DND-41 (cell line): ENCODE measurements around the gene JMJD1C.

Experiments
- ATAC-seq: fragments of 200-7000 bp; cut with Tn5 transposase; 3 replicates; pipeline ENCODE4 v1.9.1; 2021; ENCODE audit warnings: low read depth; ENCODE audit not compliant: insufficient read depth
- DNase-seq: peaks from one replicate; pipeline ENCODE4 v3.0.0-alpha.2; 2020
- H2AFZ ChIP-seq: 2 replicates; pipeline ENCODE4 v1.6.0; 2012; ENCODE audit warnings: low read depth, low read length
- H3K27ac ChIP-seq: 2 replicates; pipeline ENCODE4 v1.5.1; 2012; ENCODE audit warnings: low read length, inconsistent platforms
- H3K27me3 ChIP-seq: fragments of 200-600 bp; sonication (generic); 2 replicates; pipeline ENCODE4 v1.6.0; 2012; ENCODE audit warnings: low read length, mild to moderate bottlenecking, inconsistent platforms; ENCODE audit not compliant: insufficient read depth, poor library complexity
- H3K36me3 ChIP-seq: 2 replicates; pipeline ENCODE4 v1.5.1; 2012; ENCODE audit warnings: low read length, inconsistent platforms; ENCODE audit not compliant: insufficient read depth
- H3K4me1 ChIP-seq: 2 replicates; pipeline ENCODE4 v1.5.1; 2012; ENCODE audit warnings: mild to moderate bottlenecking, low read length; ENCODE audit not compliant: insufficient read depth
- H3K4me2 ChIP-seq: 2 replicates; pipeline ENCODE4 v1.6.0; 2012; ENCODE audit warnings: mild to moderate bottlenecking, moderate library complexity, low read length, inconsistent platforms; ENCODE audit not compliant: insufficient read depth
- H3K4me3 ChIP-seq, 2 experiments: fragments of 200-600 bp in 1 of 2; shearing (Covaris generic) in 1 of 2; 2 replicates each; pipeline ENCODE4 v1.5.1; 2012 to 2016; ENCODE audit warnings: inconsistent platforms in 2 of 2, low read length in 2 of 2, mild to moderate bottlenecking in 2 of 2, low read depth in 1 of 2, moderate library complexity in 1 of 2
- H3K79me2 ChIP-seq: 2 replicates; pipeline ENCODE4 v1.6.0; 2012; ENCODE audit warnings: low read length, inconsistent platforms; ENCODE audit not compliant: insufficient read depth
- H3K9ac ChIP-seq: 2 replicates; pipeline ENCODE4 v1.6.0; 2012; ENCODE audit warnings: low read depth, mild to moderate bottlenecking, inconsistent platforms, low read length, moderate library complexity
- H3K9me3 ChIP-seq: 2 replicates; pipeline ENCODE4 v1.5.1; 2012; ENCODE audit warnings: low read length, moderate library complexity, mild to moderate bottlenecking, inconsistent platforms; ENCODE audit not compliant: insufficient read depth, severe bottlenecking
- H4K20me1 ChIP-seq: 2 replicates; pipeline ENCODE4 v1.6.0; 2012; ENCODE audit warnings: low read length; ENCODE audit not compliant: insufficient read depth
- EZH2 ChIP-seq: IDR thresholded peaks from 3 replicates; pipeline ENCODE4 v1.6.1; 2012; ENCODE audit warnings: borderline replicate concordance, low read depth, mild to moderate bottlenecking, moderate library complexity, low read length, inconsistent platforms; ENCODE audit not compliant: severe bottlenecking
- TF ChIP-seq, protein P1 (sequence below): IDR thresholded peaks from 2 replicates; pipeline ENCODE4 v1.5.1; 2012; ENCODE audit warnings: borderline replicate concordance, low read length, moderate library complexity, mild to moderate bottlenecking; ENCODE audit not compliant: poor library complexity, severe bottlenecking; ENCODE audit errors: extremely low read depth

The JMJD1C gene

DNA sequence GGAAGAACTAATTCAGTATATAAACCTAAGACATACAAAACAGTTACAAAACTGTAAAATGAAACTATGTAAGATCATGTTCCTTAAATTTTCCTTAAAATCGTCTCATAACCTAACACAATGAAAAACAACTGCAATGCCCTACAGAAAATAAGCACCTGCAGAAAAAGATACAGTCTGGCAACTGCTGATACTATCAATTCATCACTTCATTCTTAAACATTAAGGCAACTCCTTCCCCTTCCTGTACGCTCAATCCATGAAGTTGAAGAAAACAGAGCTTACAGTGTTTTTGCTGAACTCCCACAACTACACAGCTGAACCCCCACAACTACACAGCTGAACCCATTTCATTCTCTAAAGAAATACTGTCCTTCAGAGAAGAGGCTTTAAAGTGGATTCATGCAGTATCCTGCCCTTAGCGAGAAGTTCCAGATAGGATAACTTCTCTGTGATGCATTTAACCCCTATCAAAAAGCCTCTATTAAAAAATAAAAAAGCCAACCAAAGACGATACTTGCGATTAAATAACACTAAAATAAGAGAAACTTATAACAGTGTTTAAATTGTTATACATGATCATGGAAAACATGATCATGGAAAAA lies 50.0 kb downstream of the JMJD1C start:
- Histone ChIP-seq H3K79me2 (peaks cover 96% of the 10 kb centered on the region), H4K20me1 (peaks cover 24% of the 10 kb centered on the region; the same call in 1 of the 2 replicates), H3K4me1 (peaks cover 7% of the 10 kb centered on the region), H3K27me3 (no peaks in the 10 kb centered on the region), H3K4me2 (peak overlapping the region; percentile 7; the same call in 1 of the 2 replicates), H3K9ac (no peak overlapping the region), H3K36me3 (no peaks in the 10 kb centered on the region), H3K9me3 (no peaks in the 10 kb centered on the region), H3K27ac (peak overlapping the region; percentile 7; the same call in 1 of the 2 replicates), H2AFZ (no peak overlapping the region), H3K4me3 (no peak overlapping the region)
- DNase-seq (no peak), ATAC-seq (peak; percentile 74)
- TF ChIP-seq, protein P1, sequence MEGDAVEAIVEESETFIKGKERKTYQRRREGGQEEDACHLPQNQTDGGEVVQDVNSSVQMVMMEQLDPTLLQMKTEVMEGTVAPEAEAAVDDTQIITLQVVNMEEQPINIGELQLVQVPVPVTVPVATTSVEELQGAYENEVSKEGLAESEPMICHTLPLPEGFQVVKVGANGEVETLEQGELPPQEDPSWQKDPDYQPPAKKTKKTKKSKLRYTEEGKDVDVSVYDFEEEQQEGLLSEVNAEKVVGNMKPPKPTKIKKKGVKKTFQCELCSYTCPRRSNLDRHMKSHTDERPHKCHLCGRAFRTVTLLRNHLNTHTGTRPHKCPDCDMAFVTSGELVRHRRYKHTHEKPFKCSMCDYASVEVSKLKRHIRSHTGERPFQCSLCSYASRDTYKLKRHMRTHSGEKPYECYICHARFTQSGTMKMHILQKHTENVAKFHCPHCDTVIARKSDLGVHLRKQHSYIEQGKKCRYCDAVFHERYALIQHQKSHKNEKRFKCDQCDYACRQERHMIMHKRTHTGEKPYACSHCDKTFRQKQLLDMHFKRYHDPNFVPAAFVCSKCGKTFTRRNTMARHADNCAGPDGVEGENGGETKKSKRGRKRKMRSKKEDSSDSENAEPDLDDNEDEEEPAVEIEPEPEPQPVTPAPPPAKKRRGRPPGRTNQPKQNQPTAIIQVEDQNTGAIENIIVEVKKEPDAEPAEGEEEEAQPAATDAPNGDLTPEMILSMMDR = no peak
- no peak for TF ChIP-seq EZH2

DNA sequence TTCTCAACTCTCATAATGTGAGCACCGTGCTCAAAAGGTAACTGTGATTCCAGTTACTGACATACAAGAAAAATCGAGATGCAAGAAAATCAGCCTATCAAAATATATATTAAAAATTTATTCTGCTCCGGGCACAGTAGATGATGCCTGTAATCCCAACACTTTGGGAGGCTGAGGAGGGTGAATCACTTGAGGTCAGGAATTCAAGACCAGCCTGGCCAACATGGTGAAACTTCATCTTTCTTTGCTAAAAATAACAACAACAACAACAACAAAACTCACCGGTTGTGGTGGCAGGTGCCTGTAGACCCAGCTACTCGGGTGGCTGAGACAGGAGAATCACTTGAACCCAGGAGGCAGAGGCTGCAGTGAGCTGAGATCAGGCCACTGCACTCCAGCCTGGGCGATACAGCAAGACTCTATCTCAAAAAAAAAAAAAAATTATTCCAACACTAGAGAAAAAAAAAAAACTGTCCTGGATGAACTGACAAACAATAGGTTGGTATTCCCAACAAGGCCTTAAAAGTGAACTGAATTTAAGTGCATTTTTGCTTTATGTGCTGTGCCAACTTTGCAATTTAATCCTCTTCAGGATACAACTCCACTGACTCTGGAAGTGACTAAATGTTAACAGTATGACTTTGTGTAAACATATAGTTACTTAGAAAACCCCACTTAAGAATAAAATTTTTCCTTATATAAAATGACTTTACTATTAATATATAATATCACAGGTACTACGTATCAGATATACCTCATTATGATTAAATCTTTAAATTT lies 51.1 kb downstream of the JMJD1C start:
- TF ChIP-seq, protein P1 = no peak
- TF ChIP-seq EZH2 = no peak
- Histone ChIP-seq H3K27me3 (no peaks in the 10 kb centered on the region), H3K79me2 (peaks cover 96% of the 10 kb centered on the region), H3K4me3 (no peak overlapping the region), H3K4me2 (no peak overlapping the region), H3K27ac (no peak overlapping the region), H3K36me3 (no peaks in the 10 kb centered on the region), H4K20me1 (peaks cover 24% of the 10 kb centered on the region; the same call in 1 of the 2 replicates), H3K9ac (no peak overlapping the region), H3K9me3 (no peaks in the 10 kb centered on the region), H2AFZ (no peak overlapping the region), H3K4me1 (peaks cover 7% of the 10 kb centered on the region)
- no peak for DNase-seq
- no peak for ATAC-seq

DNA sequence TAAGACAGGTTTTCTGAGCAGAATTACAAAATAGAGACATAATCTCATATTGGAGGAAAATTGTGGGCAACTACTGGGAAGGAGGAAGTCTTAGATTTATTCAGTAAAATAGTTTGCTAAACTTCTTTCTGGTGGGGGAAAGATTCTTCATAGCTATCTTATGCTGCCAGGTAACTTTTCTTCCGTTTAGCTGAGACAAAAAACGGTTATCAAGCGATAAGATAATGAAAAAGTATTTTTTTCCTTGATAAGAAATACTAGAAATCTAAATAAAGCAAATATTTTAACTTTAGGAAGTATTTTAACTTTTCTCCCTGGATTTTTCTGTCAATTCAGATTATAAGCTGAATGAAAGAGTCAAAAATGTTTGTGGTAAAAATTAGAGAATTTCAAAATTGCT lies 52.3 kb downstream of the JMJD1C start:
- no peak for DNase-seq
- no peaks in the 10 kb centered on the region for H3K36me3 ChIP-seq
- no peak overlapping the region for H3K27ac ChIP-seq
- no peaks in the 10 kb centered on the region for H3K9me3 ChIP-seq
- no peak overlapping the region for H3K4me3 ChIP-seq
- H3K27me3 ChIP-seq = no peaks in the 10 kb centered on the region
- H4K20me1 ChIP-seq = peaks cover 27% of the 10 kb centered on the region; the same call in 1 of the 2 replicates
- H3K9ac ChIP-seq = no peak overlapping the region
- TF ChIP-seq, protein P1 = no peak
- no peak for TF ChIP-seq EZH2
- H3K4me2 ChIP-seq = no peak overlapping the region
- H2AFZ ChIP-seq = no peak overlapping the region
- H3K79me2 ChIP-seq = peaks cover 96% of the 10 kb centered on the region
- peaks cover 7% of the 10 kb centered on the region for H3K4me1 ChIP-seq
- no peak for ATAC-seq
